ENCODE measurements around the gene GARIN5A. TPM values are rescaled to one million over a fixed set of nuclear protein-coding genes. Genes with fewer than 3 reads are reported as not detected.

GARIN5A gene
- total and polyA plus RNA-seq, 2 of the 8 experiments (the other 6 are each of a cell fraction or from before 2014, with no cell fraction given) = 9.1 to 18.5 TPM

DNA sequence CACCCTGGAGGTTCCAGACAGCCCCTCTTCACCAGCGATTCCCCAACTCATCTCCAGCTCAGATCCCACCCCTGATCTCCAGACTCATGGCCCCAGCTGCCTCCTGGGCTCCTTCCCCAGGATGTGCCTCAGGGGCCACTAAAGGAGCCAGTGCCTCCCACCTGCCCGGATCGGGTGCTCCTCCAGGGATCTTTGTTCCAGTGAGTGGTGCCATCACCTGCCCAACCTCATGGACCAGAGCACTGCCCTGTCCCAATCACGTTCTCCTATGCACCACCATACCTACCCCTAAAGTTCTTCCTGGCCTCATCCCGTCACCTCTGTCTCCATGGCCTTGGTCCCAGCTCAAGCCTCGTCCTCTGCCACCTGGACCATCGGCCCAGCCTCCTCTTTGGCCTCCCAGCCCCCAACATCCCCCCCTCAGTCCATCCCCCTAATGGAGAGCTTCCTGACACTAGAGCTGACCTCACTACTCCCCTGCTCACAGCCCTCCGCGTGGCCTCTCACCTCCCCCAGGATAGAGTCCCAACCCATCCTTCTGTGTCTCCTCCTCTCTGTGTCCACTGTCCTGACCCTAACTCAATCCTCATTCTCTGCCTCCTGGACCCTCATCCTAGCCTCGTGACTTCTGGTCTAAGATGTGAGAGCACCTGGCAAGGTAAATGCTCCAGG, 8.8 kb upstream of the GARIN5A start (continued):
- TF ChIP-seq BRCA1 (IDR thresholded peaks at IDR 0.05; ENCODE audit: low read depth, low read length) (no peak), GABPA (IDR thresholded peaks at IDR 0.05; ENCODE audit: borderline replicate concordance, insufficient read depth, low read length) (no peak), SP4 (IDR thresholded peaks at IDR 0.05; ENCODE audit: low read length) (no peak), SRF (IDR thresholded peaks at IDR 0.05; ENCODE audit: low read depth, low read length) (no peak), CHD1 (IDR thresholded peaks at IDR 0.05; ENCODE audit: low read depth, low read length) (no peak), GTF2F1 (IDR thresholded peaks at IDR 0.05; ENCODE audit: borderline replicate concordance, low read depth, low read length) (no peak)
